Activated naive CD4-positive, alpha-beta T cell treated with anti-CD3 and anti-CD28 coated beads, Interleukin-2, amount 50 U/mL, for 24 hours (primary cell): ENCODE results near the gene PFKFB2.

ENCODE experiments used
- H3K27ac Mint-ChIP-seq: one replicate; pipeline ENCODE4 v1.8.0; 2021; ENCODE audit warnings: mild to moderate bottlenecking, mixed read lengths
- H3K27me3 Mint-ChIP-seq: one replicate; pipeline ENCODE4 v1.8.0; 2021; ENCODE audit warnings: mixed read lengths
- H3K36me3 Mint-ChIP-seq: one replicate; pipeline ENCODE4 v1.8.0; 2021; ENCODE audit warnings: mixed read lengths
- H3K4me1 Mint-ChIP-seq: one replicate; pipeline ENCODE4 v1.8.0; 2021; ENCODE audit warnings: mixed read lengths
- H3K4me3 Mint-ChIP-seq: one replicate; pipeline ENCODE4 v1.8.0; 2021; ENCODE audit warnings: mild to moderate bottlenecking, mixed read lengths
- H3K9me3 Mint-ChIP-seq: one replicate; pipeline ENCODE4 v1.8.0; 2021; ENCODE audit warnings: mixed read lengths

PFKFB2 gene

GRCh38 chr1:207019661-207020060, 33.4 kb upstream of the PFKFB2 start:
- no peaks in the 10 kb centered on the region for H3K36me3 Mint-ChIP-seq
- no peaks in the 10 kb centered on the region for H3K9me3 Mint-ChIP-seq
- no peak overlapping the region for H3K27ac Mint-ChIP-seq
- H3K4me1 Mint-ChIP-seq = no peaks in the 10 kb centered on the region
- H3K4me3 Mint-ChIP-seq = no peak overlapping the region
- no peaks in the 10 kb centered on the region for H3K27me3 Mint-ChIP-seq

- H3K36me3 Mint-ChIP-seq = no peaks in the 10 kb centered on the region
- H3K9me3 Mint-ChIP-seq = no peaks in the 10 kb centered on the region
- H3K4me1 Mint-ChIP-seq = no peaks in the 10 kb centered on the region
- no peak overlapping the region for H3K27ac Mint-ChIP-seq
- H3K27me3 Mint-ChIP-seq = no peaks in the 10 kb centered on the region
- no peak overlapping the region for H3K4me3 Mint-ChIP-seq
Observed at GRCh38 chr1:207020065-207020708, 32.9 kb upstream of the PFKFB2 start.

GRCh38 chr1:207020709-207021107, 32.4 kb upstream of the PFKFB2 start:
- peaks cover 2% of the 10 kb centered on the region for H3K27me3 Mint-ChIP-seq
- H3K4me3 Mint-ChIP-seq = no peak overlapping the region
- no peak overlapping the region for H3K27ac Mint-ChIP-seq
- H3K9me3 Mint-ChIP-seq = no peaks in the 10 kb centered on the region
- no peaks in the 10 kb centered on the region for H3K36me3 Mint-ChIP-seq
- H3K4me1 Mint-ChIP-seq = no peaks in the 10 kb centered on the region

- Mint-ChIP-seq H3K4me1 (no peaks in the 10 kb centered on the region), H3K27me3 (peaks cover 3% of the 10 kb centered on the region), H3K9me3 (no peaks in the 10 kb centered on the region), H3K4me3 (no peak overlapping the region), H3K36me3 (no peaks in the 10 kb centered on the region), H3K27ac (no peak overlapping the region)
Observed at GRCh38 chr1:207021139-207021861, 31.8 kb upstream of the PFKFB2 start.

GRCh38 chr1:207021876-207022596, 31.0 kb upstream of the PFKFB2 start:
- Mint-ChIP-seq H3K36me3 (no peaks in the 10 kb centered on the region), H3K9me3 (no peaks in the 10 kb centered on the region), H3K27ac (no peak overlapping the region), H3K4me3 (no peak overlapping the region), H3K27me3 (peaks cover 4% of the 10 kb centered on the region), H3K4me1 (no peaks in the 10 kb centered on the region)

GRCh38 chr1:207022996-207023679, 29.9 kb upstream of the PFKFB2 start:
- no peak overlapping the region for H3K27ac Mint-ChIP-seq
- no peaks in the 10 kb centered on the region for H3K36me3 Mint-ChIP-seq
- no peaks in the 10 kb centered on the region for H3K9me3 Mint-ChIP-seq
- H3K4me1 Mint-ChIP-seq = no peaks in the 10 kb centered on the region
- H3K27me3 Mint-ChIP-seq = peaks cover 6% of the 10 kb centered on the region
- H3K4me3 Mint-ChIP-seq = no peak overlapping the region

GRCh38 chr1:207024202-207025145, 28.6 kb upstream of the PFKFB2 start:
- Mint-ChIP-seq H3K36me3 (no peaks in the 10 kb centered on the region), H3K27me3 (peaks cover 10% of the 10 kb centered on the region), H3K9me3 (no peaks in the 10 kb centered on the region), H3K4me1 (no peaks in the 10 kb centered on the region), H3K27ac (no peak overlapping the region), H3K4me3 (no peak overlapping the region)

- Mint-ChIP-seq H3K27ac (no peak overlapping the region), H3K36me3 (no peaks in the 10 kb centered on the region), H3K27me3 (peaks cover 11% of the 10 kb centered on the region), H3K4me3 (no peak overlapping the region), H3K4me1 (no peaks in the 10 kb centered on the region), H3K9me3 (no peaks in the 10 kb centered on the region)
Observed at GRCh38 chr1:207025146-207025880, 27.8 kb upstream of the PFKFB2 start.

GRCh38 chr1:207026104-207026534, 27.0 kb upstream of the PFKFB2 start:
- no peaks in the 10 kb centered on the region for H3K4me1 Mint-ChIP-seq
- H3K36me3 Mint-ChIP-seq = no peaks in the 10 kb centered on the region
- no peak overlapping the region for H3K27ac Mint-ChIP-seq
- H3K4me3 Mint-ChIP-seq = no peak overlapping the region
- H3K9me3 Mint-ChIP-seq = no peaks in the 10 kb centered on the region
- H3K27me3 Mint-ChIP-seq = peaks cover 13% of the 10 kb centered on the region

- Mint-ChIP-seq H3K4me3 (no peak overlapping the region), H3K27me3 (peaks cover 13% of the 10 kb centered on the region), H3K36me3 (no peaks in the 10 kb centered on the region), H3K4me1 (no peaks in the 10 kb centered on the region), H3K27ac (no peak overlapping the region), H3K9me3 (no peaks in the 10 kb centered on the region)
Observed at GRCh38 chr1:207027206-207027777, 25.8 kb upstream of the PFKFB2 start.

- peaks cover 15% of the 10 kb centered on the region for H3K27me3 Mint-ChIP-seq
- H3K4me1 Mint-ChIP-seq = no peaks in the 10 kb centered on the region
- no peaks in the 10 kb centered on the region for H3K36me3 Mint-ChIP-seq
- no peak overlapping the region for H3K27ac Mint-ChIP-seq
- H3K9me3 Mint-ChIP-seq = no peaks in the 10 kb centered on the region
- no peak overlapping the region for H3K4me3 Mint-ChIP-seq
Observed at GRCh38 chr1:207027921-207028320, 25.2 kb upstream of the PFKFB2 start.

- H3K4me1 Mint-ChIP-seq = no peaks in the 10 kb centered on the region
- H3K36me3 Mint-ChIP-seq = no peaks in the 10 kb centered on the region
- no peak overlapping the region for H3K4me3 Mint-ChIP-seq
- H3K27ac Mint-ChIP-seq = no peak overlapping the region
- peaks cover 20% of the 10 kb centered on the region for H3K27me3 Mint-ChIP-seq
- no peaks in the 10 kb centered on the region for H3K9me3 Mint-ChIP-seq
Observed at GRCh38 chr1:207028884-207029650, 24.0 kb upstream of the PFKFB2 start.

GRCh38 chr1:207029701-207030521, 23.2 kb upstream of the PFKFB2 start:
- H3K4me1 Mint-ChIP-seq = no peaks in the 10 kb centered on the region
- H3K9me3 Mint-ChIP-seq = no peaks in the 10 kb centered on the region
- H3K4me3 Mint-ChIP-seq = no peak overlapping the region
- no peak overlapping the region for H3K27ac Mint-ChIP-seq
- H3K27me3 Mint-ChIP-seq = peaks cover 23% of the 10 kb centered on the region
- no peaks in the 10 kb centered on the region for H3K36me3 Mint-ChIP-seq
